A673 (cell line): ENCODE measurements around the gene ZNF177. TPM values are rescaled to one million over a fixed set of nuclear protein-coding genes. Genes with fewer than 3 reads are reported as not detected.
A peak's percentile ranks its signal among the peaks of the same experiment; 100 is the strongest.
"Not testable (repeated sequence)": the region's sequence is repeated elsewhere in the genome, so short reads cannot be mapped to it uniquely, and the experiment has no call there.

Experiments
- Bru-seq: library from RNA; stranded (reverse); fragments of 400-500 nt; gene quantifications from one replicate; lab custom pipeline; 2021; lab: Mats Ljungman, UMichigan
- BruChase-seq, 2 experiments: library from RNA; stranded (reverse); fragments of 400-500 nt; gene quantifications; one replicate each; lab custom pipeline; 2021; lab: Mats Ljungman, UMichigan
- BruUV-seq: library from RNA; stranded (reverse); fragments of 400-500 nt; replicated peaks from 2 replicates; lab custom pipeline; 2021; lab: Mats Ljungman, UMichigan
- CTCF ChIA-PET: fragments of 300-600 bp; sonication (Branson Sonifier 250); formaldehyde crosslinking; loops from one replicate; lab custom pipeline; 2022; ENCODE audit warnings: antibody characterized with exemption; lab: Charles Lee
- POLR2A ChIA-PET: fragments of 300-600 bp; sonication (Branson Sonifier 250); formaldehyde crosslinking; loops from one replicate; lab custom pipeline; 2022; ENCODE audit warnings: antibody characterized with exemption; ENCODE audit not compliant: low non-redundant PET; lab: Charles Lee
- DNase-seq: peaks from one replicate; pipeline ENCODE4 v3.0.0-alpha.2; 2015; ENCODE audit warnings: low spot score
- H3K27ac ChIP-seq: fragments of 200-600 bp; sonication (generic); 2 replicates; pipeline ENCODE4 v1.5.1; 2016; ENCODE audit warnings: mixed run types, low read depth, mild to moderate bottlenecking, mixed read lengths, antibody characterized with exemption, low read length; ENCODE audit not compliant: poor library complexity, severe bottlenecking
- H3K27me3 ChIP-seq: fragments of 200-600 bp; sonication (generic); replicated peaks from 2 replicates; pipeline ENCODE4 v1.6.1; 2017; ENCODE audit warnings: mixed run types, low read depth, mild to moderate bottlenecking, mixed read lengths, antibody characterized with exemption, low read length; ENCODE audit not compliant: insufficient read depth, poor library complexity
- H3K36me3 ChIP-seq: fragments of 200-600 bp; sonication (generic); 2 replicates; pipeline ENCODE4 v1.6.1; 2016; ENCODE audit warnings: mixed run types, mild to moderate bottlenecking, mixed read lengths, antibody characterized with exemption, low read length; ENCODE audit not compliant: insufficient read depth, poor library complexity, severe bottlenecking
- H3K4me1 ChIP-seq: fragments of 200-600 bp; sonication (generic); 2 replicates; pipeline ENCODE4 v1.6.1; 2017; ENCODE audit warnings: mixed run types, mild to moderate bottlenecking, mixed read lengths, antibody characterized with exemption, low read length; ENCODE audit not compliant: insufficient read depth, poor library complexity, severe bottlenecking
- H3K4me3 ChIP-seq: fragments of 200-600 bp; sonication (generic); 2 replicates; pipeline ENCODE4 v1.5.1; 2016; ENCODE audit warnings: low read depth, mixed run types, mild to moderate bottlenecking, mixed read lengths, low read length; ENCODE audit not compliant: poor library complexity, severe bottlenecking
- H3K9me3 ChIP-seq: fragments of 200-600 bp; sonication (generic); 2 replicates; pipeline ENCODE4 v1.6.1; 2016; ENCODE audit warnings: mixed run types, low read depth, mild to moderate bottlenecking, mixed read lengths, antibody characterized with exemption, low read length; ENCODE audit not compliant: poor library complexity, severe bottlenecking
- CTCF ChIP-seq: fragments of 300-800, 200-600 bp; sonication (generic); conservative IDR thresholded peaks from 2 replicates; pipeline ENCODE4 v1.5.1; 2017; ENCODE audit warnings: low read depth, mild to moderate bottlenecking, antibody characterized with exemption, low read length, moderate library complexity, mixed read lengths
- EZH2 ChIP-seq: fragments of 200-600 bp; sonication (generic); IDR thresholded peaks from 2 replicates; pipeline ENCODE4 v1.6.1; 2017; ENCODE audit warnings: borderline replicate concordance, low read depth, mild to moderate bottlenecking, mixed read lengths, antibody characterized with exemption, low read length; ENCODE audit not compliant: poor library complexity, severe bottlenecking
- intact Hi-C: fragments of 100-400 bp; cut with micrococcal nuclease; formaldehyde crosslinking; loops from one replicate; pipeline ENCODE4 v1.10.0; 2022; ENCODE audit not compliant: unreplicated experiment
- long read RNA-seq: library from polyadenylated mRNA; stranded (forward); transcript quantifications from one replicate; pipeline ENCODE4 v2.0.0, GENCODE V29; 2022
- total RNA-seq: library from RNA; stranded (reverse); gene quantifications from 2 replicates; pipeline ENCODE4 v1.2.3, GENCODE V29; 2021

The ZNF177 gene
- total RNA-seq (2.7 and 3.8 TPM in 2 replicates), Bru-seq, nascent RNA (percentile 45 among the genes with signal in this experiment), BruChase-seq, experiment 1, labeled RNA remaining after a 2-hour chase (percentile 57 among the genes with signal in this experiment), BruChase-seq, experiment 2, labeled RNA remaining after a 6-hour chase (percentile 51 among the genes with signal in this experiment)
- long read RNA-seq, partial matches to known transcripts, result 0 of 1 reads
- long read RNA-seq, other reads (novel, unspliced or antisense), result 1 of 1 reads

GRCh38 chr19:9362905-9363304 lies at the start of gene ZNF177:
Gene ZNF177, plus strand, starts transcription at chr19:9363013. Its CDS starts 15,299 bp downstream, at chr19:9378312.
- peaks cover 13% of the 10 kb centered on the region for H3K9me3 ChIP-seq
- CTCF ChIA-PET, result no interaction called here
- TF ChIP-seq CTCF (no peak), EZH2 (no peak)
- H3K27me3 ChIP-seq, result no peaks in the 10 kb centered on the region
- no peaks in the 10 kb centered on the region for H3K36me3 ChIP-seq
- intact Hi-C loops, result no loop called here
- H3K4me1 ChIP-seq, result no peaks in the 10 kb centered on the region
- H3K27ac ChIP-seq, result no peak within 1 kb of the TSS
- BruUV-seq, result no TSS peak
- peak within 1 kb of the TSS; percentile 42 for H3K4me3 ChIP-seq
- peak; percentile 41 for DNase-seq
- POLR2A ChIA-PET, result no interaction called here

GRCh38 chr19:9313756-9314155 lies 49.1 kb upstream of the ZNF177 start:
- Histone ChIP-seq H3K27ac (no peak overlapping the region), H3K4me1 (no peaks in the 10 kb centered on the region), H3K4me3 (no peak overlapping the region), H3K27me3 (no peaks in the 10 kb centered on the region), H3K9me3 (no peaks in the 10 kb centered on the region), H3K36me3 (no peaks in the 10 kb centered on the region)
- no peak for DNase-seq
- CTCF ChIA-PET, result no interaction called here
- no peak for TF ChIP-seq CTCF
- no peak for TF ChIP-seq EZH2
- no TSS peak for BruUV-seq
- POLR2A ChIA-PET, result no interaction called here
- intact Hi-C loops, result no loop called here

GRCh38 chr19:9321338-9321737 lies 41.5 kb upstream of the ZNF177 start:
- Histone ChIP-seq H3K36me3 (peaks cover 8% of the 10 kb centered on the region), H3K27ac (no peak overlapping the region), H3K27me3 (no peaks in the 10 kb centered on the region), H3K9me3 (peaks cover 20% of the 10 kb centered on the region), H3K4me1 (no peaks in the 10 kb centered on the region), H3K4me3 (no peak overlapping the region)
- intact Hi-C loops, result no loop called here
- no TSS peak for BruUV-seq
- ChIA-PET CTCF (no interaction called here), POLR2A (interaction anchor here (0.6 kb wide), 1 partner anchor 15 kb away, joined by 4 read pairs; no protein-coding TSS in a partner anchor)
- TF ChIP-seq CTCF, result no peak
- TF ChIP-seq EZH2, result no peak
- DNase-seq, result no peak

GRCh38 chr19:9321756-9322155 lies 41.1 kb upstream of the ZNF177 start:
- DNase-seq, H3K27ac ChIP-seq, H3K36me3 ChIP-seq, H3K4me3 ChIP-seq, H3K4me1 ChIP-seq, intact Hi-C loops, BruUV-seq, H3K27me3 ChIP-seq, CTCF ChIA-PET: not testable (repeated sequence)
- POLR2A ChIA-PET, result interaction anchor here (0.6 kb wide), 1 partner anchor 15 kb away, joined by 4 read pairs; no protein-coding TSS in a partner anchor
- peaks cover 20% of the 10 kb centered on the region for H3K9me3 ChIP-seq

GRCh38 chr19:9322201-9322600 lies 40.6 kb upstream of the ZNF177 start:
- H3K9me3 ChIP-seq, result peaks cover 20% of the 10 kb centered on the region
- H3K27me3 ChIP-seq, BruUV-seq, CTCF ChIA-PET, H3K4me1 ChIP-seq, DNase-seq, H3K4me3 ChIP-seq, intact Hi-C loops, POLR2A ChIA-PET, H3K27ac ChIP-seq, H3K36me3 ChIP-seq: not testable (repeated sequence)
